GM12874 (cell line): Measurements from ENCODE around the gene SMARCA4.

ENCODE experiments used
- TF ChIP-seq, protein P1 (sequence below): IDR thresholded peaks from 2 replicates; pipeline ENCODE4 v1.5.1; 2011; ENCODE audit warnings: low read depth, mild to moderate bottlenecking, control low read depth, low read length, moderate library complexity; ENCODE audit not compliant: insufficient read depth

SMARCA4 gene

DNA sequence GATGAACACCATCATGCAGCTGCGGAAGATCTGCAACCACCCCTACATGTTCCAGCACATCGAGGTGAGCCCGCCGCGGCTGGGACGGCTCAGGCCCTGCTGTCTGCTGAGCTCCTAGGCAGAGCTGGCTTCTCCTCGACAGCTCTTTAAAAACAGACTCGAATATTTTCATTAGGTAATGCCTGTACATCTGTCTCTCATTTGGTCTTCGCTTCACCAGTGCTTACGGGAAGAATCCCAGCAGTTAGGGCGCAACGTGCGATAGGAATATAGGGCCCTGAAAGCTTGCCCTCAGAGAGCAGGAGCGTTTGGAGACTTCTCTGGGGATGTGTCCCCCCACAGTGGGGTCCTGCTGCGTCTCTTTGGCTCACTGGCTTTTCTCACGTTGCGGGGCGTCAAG is 64.6 kb downstream of the SMARCA4 start:
- TF ChIP-seq, protein P1, sequence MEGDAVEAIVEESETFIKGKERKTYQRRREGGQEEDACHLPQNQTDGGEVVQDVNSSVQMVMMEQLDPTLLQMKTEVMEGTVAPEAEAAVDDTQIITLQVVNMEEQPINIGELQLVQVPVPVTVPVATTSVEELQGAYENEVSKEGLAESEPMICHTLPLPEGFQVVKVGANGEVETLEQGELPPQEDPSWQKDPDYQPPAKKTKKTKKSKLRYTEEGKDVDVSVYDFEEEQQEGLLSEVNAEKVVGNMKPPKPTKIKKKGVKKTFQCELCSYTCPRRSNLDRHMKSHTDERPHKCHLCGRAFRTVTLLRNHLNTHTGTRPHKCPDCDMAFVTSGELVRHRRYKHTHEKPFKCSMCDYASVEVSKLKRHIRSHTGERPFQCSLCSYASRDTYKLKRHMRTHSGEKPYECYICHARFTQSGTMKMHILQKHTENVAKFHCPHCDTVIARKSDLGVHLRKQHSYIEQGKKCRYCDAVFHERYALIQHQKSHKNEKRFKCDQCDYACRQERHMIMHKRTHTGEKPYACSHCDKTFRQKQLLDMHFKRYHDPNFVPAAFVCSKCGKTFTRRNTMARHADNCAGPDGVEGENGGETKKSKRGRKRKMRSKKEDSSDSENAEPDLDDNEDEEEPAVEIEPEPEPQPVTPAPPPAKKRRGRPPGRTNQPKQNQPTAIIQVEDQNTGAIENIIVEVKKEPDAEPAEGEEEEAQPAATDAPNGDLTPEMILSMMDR = no peak

DNA sequence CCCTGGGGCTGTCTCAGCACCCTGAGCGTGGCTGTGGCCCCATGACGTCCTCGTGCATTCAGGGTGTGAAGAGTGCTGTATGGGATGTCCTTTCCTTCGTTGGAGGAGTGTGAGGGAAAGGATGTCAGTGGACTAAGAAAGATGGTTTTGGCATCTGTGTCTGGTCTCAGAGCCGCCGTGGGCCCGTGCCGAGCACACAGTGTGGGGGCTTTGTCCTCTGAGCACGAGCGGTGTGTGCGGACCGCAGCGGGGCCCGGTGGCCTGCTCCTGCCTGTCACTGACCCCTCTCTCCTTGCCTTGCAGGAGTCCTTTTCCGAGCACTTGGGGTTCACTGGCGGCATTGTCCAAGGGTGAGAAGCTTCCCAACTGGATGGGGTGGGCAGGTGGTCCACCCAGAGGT is 65.2 kb downstream of the SMARCA4 start:
- TF ChIP-seq, protein P1 = no peak

DNA sequence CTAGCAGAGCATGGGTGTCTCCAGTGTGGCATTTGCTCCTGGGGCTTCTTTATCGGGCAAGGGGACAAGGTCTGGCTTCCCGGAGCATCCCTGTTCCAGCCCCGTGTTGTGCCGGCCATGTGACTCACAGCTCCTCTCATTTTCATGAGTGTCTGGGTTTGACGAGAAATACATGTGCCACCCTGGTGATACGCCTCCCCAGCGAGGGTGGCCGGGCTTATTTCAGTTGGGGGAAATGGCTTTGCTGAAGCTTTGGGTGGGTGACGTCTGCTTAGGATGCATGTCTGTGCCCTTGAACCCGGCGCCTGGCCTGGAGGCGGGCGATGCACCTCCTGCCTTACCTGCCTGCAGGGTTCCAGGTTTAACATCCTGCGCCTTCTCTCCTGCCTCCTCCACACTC is 66.6 kb downstream of the SMARCA4 start:
- TF ChIP-seq, protein P1 = no peak

DNA sequence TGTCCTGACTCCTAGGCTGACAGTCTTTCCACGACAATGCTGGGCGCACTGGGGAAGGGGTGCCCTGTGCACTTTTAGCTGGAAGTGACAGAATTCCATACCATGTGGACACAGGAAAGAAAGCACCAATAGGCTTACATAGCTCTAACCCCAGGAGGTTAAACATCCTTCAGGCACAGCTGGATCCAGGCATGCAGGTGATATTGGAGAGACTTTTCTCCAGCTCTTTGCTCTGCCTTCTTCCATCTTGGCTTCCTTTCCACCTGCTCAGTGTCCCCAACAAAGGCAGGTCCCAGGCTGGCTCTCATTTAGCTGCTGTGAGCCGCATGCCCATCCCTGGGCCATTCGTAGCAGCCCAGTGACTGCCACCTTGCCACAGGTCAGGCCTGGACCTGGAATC is 67.3 kb downstream of the SMARCA4 start:
- TF ChIP-seq, protein P1 = no peak

DNA sequence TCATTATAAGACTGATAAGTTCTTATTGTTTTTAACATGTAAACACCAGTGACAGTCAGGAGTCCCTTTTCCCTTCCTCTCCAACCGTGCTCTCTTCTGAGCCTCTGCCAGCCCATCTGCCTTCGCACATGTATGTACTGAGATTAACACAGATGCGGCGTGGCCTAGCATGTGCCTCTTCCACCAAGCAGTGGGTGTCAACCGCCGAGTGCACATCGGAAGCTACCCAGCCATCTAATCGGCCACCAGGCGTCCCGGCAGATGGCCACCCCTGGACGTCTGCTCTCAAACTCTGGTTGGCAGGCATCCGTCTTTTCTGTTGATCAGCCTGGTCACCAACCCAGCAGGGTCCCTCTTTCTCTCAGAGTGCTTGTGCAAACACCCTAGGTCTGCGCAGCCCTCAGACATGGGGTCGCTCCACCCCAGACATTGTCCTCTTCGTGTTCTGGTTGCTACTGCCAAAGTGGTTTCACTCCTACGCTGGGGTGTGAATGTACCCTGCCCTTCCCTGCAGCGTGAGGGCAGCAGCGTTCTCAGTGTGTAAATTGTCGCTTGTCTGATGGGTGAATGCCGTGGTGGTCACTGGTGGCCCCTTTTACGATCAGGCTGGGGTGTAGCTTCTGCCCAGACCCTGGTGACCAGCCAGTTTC is 70.7 kb downstream of the SMARCA4 start:
- TF ChIP-seq, protein P1 = no peak

DNA sequence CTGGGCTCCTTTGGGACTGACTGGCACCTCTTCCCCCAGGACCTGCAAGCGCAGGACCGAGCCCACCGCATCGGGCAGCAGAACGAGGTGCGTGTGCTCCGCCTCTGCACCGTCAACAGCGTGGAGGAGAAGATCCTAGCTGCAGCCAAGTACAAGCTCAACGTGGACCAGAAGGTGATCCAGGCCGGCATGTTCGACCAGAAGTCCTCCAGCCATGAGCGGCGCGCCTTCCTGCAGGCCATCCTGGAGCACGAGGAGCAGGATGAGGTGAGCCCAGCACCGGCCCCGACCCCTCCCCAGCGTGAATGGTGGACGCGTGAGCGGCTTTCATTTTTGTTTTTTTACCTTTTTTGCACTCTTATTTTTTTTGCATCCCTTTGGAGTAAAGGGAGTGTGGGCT is 72.4 kb downstream of the SMARCA4 start:
- TF ChIP-seq, protein P1 = no peak

DNA sequence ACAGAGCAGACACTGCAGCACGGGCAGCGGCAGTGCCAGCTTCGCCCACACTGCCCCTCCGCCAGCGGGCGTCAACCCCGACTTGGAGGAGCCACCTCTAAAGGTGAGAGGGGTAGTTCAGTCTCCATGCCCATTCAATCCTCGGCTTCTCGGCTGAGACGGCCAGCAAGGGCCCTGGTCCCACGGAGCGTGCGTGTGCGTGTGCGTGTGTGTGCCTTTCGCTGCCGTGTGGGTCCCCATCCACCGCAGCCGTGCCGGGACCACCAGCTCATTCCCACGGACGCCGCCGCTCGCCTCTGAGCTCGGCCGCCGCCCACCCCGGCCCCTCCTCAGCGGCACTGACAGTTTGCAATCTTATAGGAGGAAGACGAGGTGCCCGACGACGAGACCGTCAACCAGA is 72.9 kb downstream of the SMARCA4 start:
- TF ChIP-seq, protein P1 = no peak
